HG03439 (cell line): ENCODE measurements around the gene YWHAH.
"Not testable (repeated sequence)": the region's sequence is repeated elsewhere in the genome, so short reads cannot be mapped to it uniquely, and the experiment has no call there.

ENCODE experiments used
- ATAC-seq: cut with Tn5 transposase; IDR thresholded peaks from one replicate; pipeline ENCODE4 v1.9.1; 2021; ENCODE audit warnings: mild to moderate bottlenecking, moderate library complexity; ENCODE audit not compliant: unreplicated experiment

The YWHAH gene

GRCh38 chr22:31977141-31977841 lies 33.0 kb downstream of the YWHAH start:
- no peak for ATAC-seq

DNA sequence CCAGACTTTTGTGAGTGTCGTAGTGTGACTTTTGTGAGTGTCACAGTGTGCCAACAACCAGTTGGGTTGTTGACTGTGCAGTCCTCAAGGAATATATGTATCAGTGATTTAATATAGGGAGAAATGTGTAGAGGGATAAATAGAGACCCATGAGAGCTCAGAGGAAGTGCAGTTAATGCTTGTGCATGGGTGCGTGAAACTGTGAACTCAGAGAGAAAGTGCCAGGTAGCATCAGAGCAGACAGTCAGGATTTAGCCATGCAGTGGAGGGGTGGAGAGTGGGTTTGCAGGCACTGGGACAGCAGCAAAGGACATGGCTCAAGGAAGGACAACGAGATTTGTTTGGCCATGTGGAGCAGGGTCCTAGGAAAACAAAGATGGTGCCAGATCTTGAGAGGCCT lies 33.6 kb downstream of the YWHAH start:
- no peak for ATAC-seq

- ATAC-seq = no peak
Measured at GRCh38 chr22:31980628-31981027, 36.3 kb downstream of the YWHAH start.

- not testable (repeated sequence) for ATAC-seq
Measured at GRCh38 chr22:31981976-31982375, 37.6 kb downstream of the YWHAH start.

- ATAC-seq = no peak
Measured at GRCh38 chr22:31983911-31984656, 39.7 kb downstream of the YWHAH start.

- ATAC-seq = no peak
Measured at GRCh38 chr22:31987218-31987617, 42.9 kb downstream of the YWHAH start.

DNA sequence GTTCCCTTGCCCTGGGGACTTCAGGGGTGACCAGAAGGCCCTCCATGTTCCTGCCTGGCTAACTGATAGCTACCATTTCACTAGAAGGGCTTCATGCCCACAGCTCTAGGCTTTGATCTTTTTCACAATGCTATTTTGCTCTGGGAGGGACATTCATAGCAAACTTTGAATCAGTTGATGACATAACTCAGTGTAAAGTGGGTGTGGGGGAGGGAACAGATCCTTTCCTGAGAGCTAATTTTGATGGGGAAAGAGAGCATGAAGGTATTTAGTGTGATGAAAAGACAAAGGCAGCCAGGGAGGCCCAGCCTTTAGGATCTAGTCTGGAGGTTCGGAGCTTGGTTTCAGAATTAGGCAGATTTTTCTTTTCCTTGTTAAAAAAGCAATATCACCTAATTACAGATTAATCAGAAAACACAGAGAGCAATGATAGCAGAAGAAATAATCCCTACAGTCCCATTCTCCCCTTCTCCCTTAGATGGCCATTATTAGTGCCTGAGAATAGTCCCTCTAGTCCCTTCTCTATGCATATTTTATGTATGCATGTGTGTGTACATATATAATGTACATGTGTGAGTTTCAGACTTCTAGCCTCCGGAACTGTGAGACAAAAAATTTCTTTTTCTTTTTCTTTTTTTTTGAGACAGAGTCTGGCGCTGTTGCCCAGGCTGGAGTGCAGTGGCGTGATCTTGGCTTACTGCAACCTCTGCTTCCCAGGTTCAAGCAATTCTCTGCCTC lies 46.9 kb downstream of the YWHAH start:
- ATAC-seq = no peak

DNA sequence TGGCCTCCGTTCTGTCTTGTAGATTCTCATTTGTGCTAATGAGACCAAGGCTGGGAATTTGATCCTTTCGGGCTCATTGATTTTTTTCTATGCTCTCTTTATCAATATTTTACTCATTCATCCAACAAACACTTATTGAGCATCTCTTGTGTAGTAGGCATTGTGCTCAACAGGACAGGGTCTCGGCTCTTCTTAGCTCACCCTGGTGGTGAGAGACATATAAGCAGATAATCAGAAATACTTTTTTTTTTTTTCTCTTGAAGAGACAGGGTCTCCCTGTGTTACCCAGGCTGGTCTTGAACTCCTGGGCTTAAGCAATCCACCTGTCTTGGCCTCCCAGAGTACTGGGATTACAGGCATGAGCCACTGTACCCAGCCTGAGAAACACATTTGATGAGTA lies 50.7 kb downstream of the YWHAH start:
- no peak for ATAC-seq

GRCh38 chr22:31995807-31996206 lies 51.5 kb downstream of the YWHAH start:
- no peak for ATAC-seq

GRCh38 chr22:31998784-31999385 lies 54.5 kb downstream of the YWHAH start:
- ATAC-seq = no peak

GRCh38 chr22:32000181-32000580 lies 55.8 kb downstream of the YWHAH start:
- ATAC-seq = no peak

GRCh38 chr22:32005453-32005852 lies 61.1 kb downstream of the YWHAH start:
- ATAC-seq = no peak
